NCI-H748 treated with DMSO at 0.1 percent for 48 hours (cell line): ENCODE data around the gene GSTA5.
"Not testable (repeated sequence)": the region's sequence is repeated elsewhere in the genome, so short reads cannot be mapped to it uniquely, and the experiment has no call there.

Experiments used
- DNase-seq: peaks from one replicate; lab custom pipeline; 2025; lab: John Stamatoyannopoulos, UW

The GSTA5 gene

GRCh38 chr6:52840763-52841585 lies at the start of gene GSTA5:
Gene GSTA5 (minus strand): TSS chr6:52840813.
- no peak for DNase-seq

GRCh38 chr6:52890018-52890417 lies 49.4 kb upstream of the GSTA5 start:
- DNase-seq: no peak

GRCh38 chr6:52887910-52888524 lies 47.4 kb upstream of the GSTA5 start:
- no peak for DNase-seq

DNA sequence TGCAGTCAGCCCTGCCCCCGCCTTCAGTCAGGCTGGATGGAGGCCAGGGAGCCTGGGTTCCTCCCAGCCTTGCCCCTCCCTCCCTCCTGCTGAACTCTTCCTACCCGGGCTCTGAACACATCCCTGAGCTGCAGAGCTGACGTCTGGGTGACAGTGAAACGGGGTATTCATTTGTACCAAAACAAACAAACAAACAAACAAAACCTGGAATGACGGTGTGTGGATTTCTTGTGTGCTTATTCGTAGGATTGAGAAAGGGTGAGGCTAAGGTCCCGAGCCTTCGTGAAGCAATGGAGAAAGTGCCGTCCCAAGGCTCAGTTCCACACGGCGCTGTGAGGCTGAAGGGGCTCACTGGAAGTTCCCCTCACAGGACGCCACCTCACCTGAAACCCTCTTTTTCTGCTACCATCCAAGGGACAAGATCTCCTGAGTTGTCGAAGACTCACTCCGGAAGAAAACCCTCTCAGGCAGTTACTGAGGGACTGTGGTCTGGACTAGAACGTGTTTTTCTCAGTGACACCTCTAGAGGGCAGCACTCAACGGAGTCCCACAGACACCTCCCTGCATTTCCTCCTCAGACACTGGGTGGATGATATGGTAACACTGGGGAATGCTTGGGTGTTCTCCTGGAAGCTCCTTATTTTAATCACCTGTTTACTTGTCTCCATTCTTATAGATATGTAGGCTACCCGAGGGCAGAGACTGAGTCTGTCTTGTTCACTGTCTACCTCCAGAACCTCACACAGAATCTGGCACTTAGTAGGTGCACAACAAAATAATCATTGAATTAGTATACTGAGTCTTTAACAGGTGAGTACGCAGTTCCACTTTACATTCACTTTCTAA lies 41.6 kb upstream of the GSTA5 start:
- DNase-seq: peak; percentile 82

- DNase-seq: no peak
These were observed 41.0 kb upstream of the GSTA5 start for GRCh38 chr6:52881662-52881995.

- DNase-seq: no peak
These were observed 37.2 kb upstream of the GSTA5 start for GRCh38 chr6:52877786-52878185.

GRCh38 chr6:52877168-52877567 lies 36.6 kb upstream of the GSTA5 start:
- no peak for DNase-seq

DNA sequence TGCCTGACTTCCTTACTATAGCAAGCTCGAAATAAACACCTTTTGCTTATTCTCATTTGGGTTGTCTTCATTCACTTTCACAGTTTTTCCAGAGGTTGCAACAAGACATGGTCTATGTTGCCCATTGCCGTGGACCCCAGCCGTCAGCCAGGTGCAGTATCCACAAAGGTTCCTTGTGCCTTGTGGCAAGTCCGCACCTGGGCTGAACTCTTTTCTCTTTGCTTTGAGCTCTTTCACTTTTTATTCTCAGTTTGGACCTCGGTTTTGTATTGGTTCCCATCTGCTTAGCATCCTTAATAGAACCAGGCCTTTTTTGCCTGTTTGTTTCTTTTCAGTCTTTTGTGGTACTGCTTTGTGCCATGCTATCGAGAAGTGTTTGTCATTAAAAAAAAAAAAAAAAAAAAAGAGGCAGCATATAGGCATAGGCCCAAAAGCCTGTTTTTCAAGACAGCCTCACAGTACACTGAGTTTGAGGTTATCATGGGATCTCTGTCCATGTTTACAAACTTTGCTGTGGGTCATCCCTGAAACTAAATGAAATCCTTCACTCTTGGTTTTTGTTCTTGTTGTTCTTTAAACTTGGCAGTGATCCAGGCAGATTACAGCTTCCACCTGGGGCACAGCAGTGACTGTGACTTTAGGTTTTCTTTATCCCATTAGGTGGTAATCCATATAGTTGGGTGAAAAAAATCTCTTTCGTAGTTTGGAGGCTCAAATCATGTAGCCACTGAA lies 35.6 kb upstream of the GSTA5 start:
- no peak for DNase-seq

GRCh38 chr6:52872031-52872430 lies 31.4 kb upstream of the GSTA5 start:
- no peak for DNase-seq

DNA sequence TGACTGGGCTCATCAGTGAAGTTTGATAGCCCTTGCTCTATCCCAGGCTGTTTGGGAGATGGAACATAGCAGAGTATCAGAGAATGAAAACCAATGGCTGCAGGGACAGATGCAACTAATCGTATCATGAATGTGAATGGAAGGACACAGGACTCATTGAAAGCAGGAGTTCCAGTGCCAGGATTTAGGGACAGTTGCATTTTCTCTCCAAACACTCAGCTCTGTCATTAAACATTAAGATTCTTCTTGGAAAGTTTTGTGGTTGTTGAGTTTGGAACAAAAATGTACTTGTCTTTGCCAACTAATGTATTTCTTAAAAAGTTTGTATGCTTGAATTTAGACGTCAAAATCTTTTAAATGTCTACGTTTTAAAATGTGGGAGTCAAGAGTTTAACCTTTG lies 31.0 kb upstream of the GSTA5 start:
- no peak for DNase-seq

DNA sequence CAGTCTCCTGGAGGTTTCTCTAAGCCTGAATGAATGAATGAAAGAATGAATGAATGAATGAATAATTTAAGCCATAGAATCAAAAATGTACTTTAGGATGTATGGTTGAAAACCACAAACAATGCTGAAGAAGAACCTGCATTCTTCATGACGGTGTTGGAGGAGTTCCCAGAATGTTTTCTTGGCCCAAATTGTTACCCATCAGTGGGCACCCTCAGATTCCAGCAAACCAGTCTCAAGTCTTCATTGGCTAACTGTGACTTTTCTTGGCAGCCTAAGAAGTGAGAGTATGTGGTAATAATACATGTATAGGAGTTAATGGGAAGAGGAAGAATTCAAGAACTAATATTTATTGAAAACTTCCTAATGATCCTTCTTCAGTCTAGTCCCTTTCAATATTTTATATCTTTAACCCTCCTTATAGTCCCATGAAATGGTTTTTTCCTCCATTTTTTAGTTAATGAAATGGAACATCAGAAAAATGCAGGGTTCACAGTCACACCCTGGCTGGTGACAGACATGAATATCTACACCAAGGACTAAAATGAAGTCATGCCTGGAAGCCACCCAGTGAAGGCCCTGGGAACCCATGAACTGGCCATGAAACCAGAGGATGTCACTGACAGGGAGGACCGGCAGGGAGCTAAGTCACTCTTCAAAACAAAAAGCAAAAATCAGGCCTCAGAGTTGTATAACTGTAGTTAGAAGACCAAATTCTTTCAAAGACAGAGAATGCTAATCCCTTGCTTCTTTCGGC lies 29.9 kb upstream of the GSTA5 start:
- not testable (repeated sequence) for DNase-seq

DNA sequence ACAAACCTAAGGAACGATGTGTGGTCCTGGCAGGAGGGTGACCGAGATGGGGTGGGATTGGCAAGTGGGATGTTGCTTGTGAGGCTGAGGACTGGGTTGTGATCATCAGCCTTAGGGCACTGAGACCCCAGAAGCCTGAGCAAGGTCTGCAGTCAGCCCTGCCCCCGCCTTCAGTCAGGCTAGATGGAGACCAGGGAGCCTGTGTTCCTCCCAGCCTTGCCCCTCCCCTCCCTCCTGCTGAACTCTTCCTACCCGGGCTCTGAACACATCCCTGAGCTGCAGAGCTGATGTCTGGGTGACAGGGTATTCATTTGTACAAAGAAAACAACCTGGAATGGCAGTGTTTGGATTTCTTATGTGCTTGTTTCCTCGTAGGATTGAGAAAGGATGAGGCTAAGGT lies 28.3 kb upstream of the GSTA5 start:
- not testable (repeated sequence) for DNase-seq

DNA sequence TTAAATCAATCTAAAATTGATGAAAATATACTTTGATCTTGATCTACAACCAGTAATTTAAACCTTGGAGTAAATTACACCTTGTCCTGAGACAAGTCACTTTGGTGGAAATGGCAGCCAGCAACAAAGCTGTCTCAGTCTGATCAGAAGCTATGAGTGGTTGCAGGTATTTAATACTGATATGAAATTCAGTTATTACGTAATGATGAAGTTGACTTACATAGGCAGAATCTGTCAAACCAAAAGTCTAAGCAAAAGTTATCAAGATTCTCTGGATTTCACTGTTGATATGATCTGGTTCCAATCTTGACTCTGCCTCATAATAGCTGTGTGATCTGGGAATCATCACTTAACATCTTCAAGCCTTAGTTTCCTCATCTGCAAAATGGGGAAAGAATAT lies 27.6 kb upstream of the GSTA5 start:
- no peak for DNase-seq

DNA sequence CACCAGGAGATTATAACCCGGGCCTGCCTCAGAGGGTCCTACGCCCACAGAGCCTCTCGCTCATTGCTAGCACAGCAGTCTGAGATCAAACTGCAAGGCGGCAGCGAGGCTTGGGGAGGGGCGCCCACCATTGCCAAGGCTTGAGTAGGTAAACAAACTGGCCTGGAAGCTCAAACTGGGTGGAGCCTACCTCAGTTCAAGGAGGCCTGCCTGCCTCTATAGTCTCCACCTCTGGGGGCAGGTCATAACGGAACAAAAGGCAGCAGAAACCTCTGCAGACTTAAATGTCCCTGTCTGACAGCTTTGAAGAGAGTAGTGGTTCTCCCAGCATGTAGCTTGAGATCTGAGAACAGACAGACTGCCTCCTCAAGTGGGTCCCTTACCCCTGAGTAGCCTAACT lies 20.5 kb upstream of the GSTA5 start:
- DNase-seq: not testable (repeated sequence)

GRCh38 chr6:52858416-52858815 lies 17.8 kb upstream of the GSTA5 start:
- DNase-seq: no peak

DNA sequence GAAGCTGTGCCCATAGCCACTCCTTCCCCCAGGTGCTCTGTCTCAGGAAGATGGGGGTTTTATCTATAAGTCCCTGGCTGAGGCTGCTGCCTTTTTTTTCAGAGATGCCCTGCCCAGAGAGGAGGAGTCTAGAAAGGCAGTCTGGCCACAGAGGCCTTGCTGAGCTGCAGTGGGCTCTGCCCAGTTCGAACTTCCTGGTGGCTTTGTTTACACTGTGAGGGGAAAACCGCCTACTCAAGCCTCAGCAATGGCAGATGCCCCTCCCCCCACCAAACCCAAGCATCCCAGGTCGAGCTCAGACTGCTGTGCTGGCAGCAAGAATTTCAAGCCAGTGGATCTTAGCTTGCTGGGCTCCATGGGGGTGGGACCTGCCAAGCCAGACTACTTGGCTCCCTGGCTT lies 15.5 kb upstream of the GSTA5 start:
- not testable (repeated sequence) for DNase-seq

DNA sequence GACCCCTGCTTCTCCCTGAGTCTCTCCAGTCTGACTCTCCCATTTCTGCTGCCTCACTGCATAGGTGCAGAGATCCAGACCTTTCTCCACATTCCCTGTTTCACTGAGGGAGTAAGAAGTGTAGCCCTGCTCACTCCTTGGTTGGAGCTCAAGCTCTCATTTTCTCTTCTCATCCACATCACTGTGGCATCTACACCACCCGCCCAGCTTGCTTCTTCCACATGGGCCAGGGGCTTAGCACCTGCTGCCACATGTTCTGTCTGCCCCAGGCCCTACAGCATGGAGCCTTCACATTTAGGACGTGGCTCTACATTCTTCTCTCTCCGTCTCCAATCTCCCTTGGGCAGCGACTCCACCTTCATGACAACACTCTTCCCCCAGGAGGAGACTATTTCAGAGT lies 8.5 kb upstream of the GSTA5 start:
- DNase-seq: no peak

GRCh38 chr6:52846002-52846401 lies 5.4 kb upstream of the GSTA5 start:
- no peak for DNase-seq

GRCh38 chr6:52843605-52844004 lies 3.0 kb upstream of the GSTA5 start:
- no peak for DNase-seq

DNA sequence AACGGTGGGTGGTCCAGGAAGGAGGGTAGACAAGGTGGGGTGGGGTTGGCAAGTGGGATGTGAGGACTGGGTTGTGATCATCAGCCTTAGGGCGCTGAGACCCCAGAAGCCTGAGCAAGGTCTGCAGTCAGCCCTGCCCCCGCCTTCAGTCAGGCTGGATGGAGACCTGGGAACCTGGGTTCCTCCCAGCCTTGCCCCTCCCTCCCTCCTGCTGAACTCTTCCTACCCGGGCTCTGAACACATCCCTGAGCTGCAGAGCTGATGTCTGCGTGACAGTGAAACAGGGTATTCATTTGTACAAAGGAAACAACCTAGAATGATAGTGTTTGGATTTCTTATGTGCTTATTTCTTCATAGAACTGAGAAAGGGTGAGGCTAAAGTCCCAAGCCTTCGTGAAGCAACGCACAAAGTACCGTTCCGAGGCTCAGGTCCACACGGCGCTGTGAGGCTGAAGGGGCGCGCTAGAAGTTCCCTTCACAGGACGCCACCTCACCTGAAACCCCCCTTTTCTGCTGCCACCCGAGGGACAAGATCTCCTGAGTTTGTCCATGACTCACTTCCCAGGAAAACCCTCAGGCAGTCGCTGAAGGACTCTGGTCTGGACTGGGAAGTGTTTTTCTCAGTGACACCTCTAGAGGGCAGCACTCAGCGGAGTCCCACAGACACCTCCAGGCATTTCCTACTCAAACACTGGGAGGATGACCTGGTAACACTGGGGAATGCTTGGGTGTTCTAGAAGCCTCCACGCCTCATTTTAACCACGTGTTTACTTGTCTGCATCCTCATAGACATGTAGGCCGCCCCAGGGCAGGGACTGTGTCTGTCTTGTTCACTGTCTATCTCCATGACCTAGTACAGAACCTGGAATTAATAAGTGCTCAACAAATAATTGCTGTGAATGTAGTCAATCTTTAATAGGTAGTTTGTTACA lies 1.2 kb downstream of the GSTA5 start:
- no peak for DNase-seq
